Measurements from ENCODE around the gene CCT7.

CCT7 gene

GRCh38 chr2:73244580-73244979 lies 10.5 kb downstream of the CCT7 start:
- TF ChIP-seq FOXP2 (optimal IDR thresholded peaks at IDR 0.05; ENCODE audit: borderline replicate concordance, extremely low read depth, extremely low read length, insufficient read depth) (no peak), TAF1 (IDR thresholded peaks at IDR 0.05; ENCODE audit: borderline replicate concordance, insufficient read depth, low read length) (no peak), POLR2AphosphoS5 (IDR thresholded peaks at IDR 0.05; ENCODE audit: low read depth, low read length) (no peak), SIN3A (IDR thresholded peaks at IDR 0.05; ENCODE audit: borderline replicate concordance, insufficient read depth, low read length) (no peak)
- TF ChIP-seq, protein P1, sequence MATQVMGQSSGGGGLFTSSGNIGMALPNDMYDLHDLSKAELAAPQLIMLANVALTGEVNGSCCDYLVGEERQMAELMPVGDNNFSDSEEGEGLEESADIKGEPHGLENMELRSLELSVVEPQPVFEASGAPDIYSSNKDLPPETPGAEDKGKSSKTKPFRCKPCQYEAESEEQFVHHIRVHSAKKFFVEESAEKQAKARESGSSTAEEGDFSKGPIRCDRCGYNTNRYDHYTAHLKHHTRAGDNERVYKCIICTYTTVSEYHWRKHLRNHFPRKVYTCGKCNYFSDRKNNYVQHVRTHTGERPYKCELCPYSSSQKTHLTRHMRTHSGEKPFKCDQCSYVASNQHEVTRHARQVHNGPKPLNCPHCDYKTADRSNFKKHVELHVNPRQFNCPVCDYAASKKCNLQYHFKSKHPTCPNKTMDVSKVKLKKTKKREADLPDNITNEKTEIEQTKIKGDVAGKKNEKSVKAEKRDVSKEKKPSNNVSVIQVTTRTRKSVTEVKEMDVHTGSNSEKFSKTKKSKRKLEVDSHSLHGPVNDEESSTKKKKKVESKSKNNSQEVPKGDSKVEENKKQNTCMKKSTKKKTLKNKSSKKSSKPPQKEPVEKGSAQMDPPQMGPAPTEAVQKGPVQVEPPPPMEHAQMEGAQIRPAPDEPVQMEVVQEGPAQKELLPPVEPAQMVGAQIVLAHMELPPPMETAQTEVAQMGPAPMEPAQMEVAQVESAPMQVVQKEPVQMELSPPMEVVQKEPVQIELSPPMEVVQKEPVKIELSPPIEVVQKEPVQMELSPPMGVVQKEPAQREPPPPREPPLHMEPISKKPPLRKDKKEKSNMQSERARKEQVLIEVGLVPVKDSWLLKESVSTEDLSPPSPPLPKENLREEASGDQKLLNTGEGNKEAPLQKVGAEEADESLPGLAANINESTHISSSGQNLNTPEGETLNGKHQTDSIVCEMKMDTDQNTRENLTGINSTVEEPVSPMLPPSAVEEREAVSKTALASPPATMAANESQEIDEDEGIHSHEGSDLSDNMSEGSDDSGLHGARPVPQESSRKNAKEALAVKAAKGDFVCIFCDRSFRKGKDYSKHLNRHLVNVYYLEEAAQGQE (IDR thresholded peaks at IDR 0.05; ENCODE audit: insufficient read depth in 1 of 2, low read depth in 2 of 2, low read length in 2 of 2) = no peak

DNA sequence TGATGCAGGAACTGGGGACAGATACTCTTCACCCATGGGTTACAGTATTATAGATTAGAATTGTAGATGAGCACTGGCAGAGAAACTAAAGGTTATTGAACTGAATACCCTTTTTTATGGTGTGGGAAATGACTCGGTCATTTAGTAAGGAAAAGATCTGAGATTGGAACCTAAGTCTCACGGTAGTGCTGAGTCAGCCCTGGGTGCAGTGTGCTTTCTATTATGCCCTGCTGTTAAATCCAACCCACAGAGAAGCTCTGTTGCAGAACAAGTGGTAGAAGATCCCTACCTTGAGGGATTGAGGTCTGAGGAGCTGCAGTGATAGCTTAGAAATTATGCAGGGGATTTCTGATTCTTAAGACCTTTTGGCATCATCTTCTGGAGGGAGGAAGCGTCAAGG lies 12.7 kb downstream of the CCT7 start:
- TF ChIP-seq TAF1 (IDR thresholded peaks at IDR 0.05; ENCODE audit: borderline replicate concordance, insufficient read depth, low read length) (no peak), SIN3A (IDR thresholded peaks at IDR 0.05; ENCODE audit: borderline replicate concordance, insufficient read depth, low read length) (no peak), FOXP2 (optimal IDR thresholded peaks at IDR 0.05; ENCODE audit: borderline replicate concordance, extremely low read depth, extremely low read length, insufficient read depth) (no peak), POLR2AphosphoS5 (IDR thresholded peaks at IDR 0.05; ENCODE audit: low read depth, low read length) (no peak)
- TF ChIP-seq, protein P1 (IDR thresholded peaks at IDR 0.05; ENCODE audit: insufficient read depth in 1 of 2, low read depth in 2 of 2, low read length in 2 of 2) = no peak

DNA sequence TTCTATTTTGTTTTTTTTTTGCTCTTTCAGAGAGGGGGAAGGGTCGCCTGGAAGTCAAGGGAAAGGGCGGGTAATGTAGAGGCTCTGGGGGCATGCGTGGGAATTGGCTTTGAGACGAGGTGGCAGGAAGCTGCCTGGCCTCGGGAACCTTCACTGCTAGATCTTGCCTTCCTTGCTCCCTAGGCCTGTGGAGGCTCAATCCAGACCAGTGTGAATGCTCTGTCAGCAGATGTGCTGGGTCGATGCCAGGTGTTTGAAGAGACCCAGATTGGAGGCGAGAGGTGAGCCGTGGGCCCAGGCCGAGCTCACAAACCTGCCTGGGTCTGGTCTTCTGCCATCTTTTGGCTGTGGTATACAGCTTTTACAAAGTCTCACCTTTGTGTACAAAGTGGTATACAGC lies 15.5 kb downstream of the CCT7 start:
- TF ChIP-seq, protein P1 (IDR thresholded peaks at IDR 0.05; ENCODE audit: insufficient read depth in 1 of 2, low read depth in 2 of 2, low read length in 2 of 2) = no peak
- TF ChIP-seq TAF1 (IDR thresholded peaks at IDR 0.05; ENCODE audit: borderline replicate concordance, insufficient read depth, low read length) (no peak), POLR2AphosphoS5 (IDR thresholded peaks at IDR 0.05; ENCODE audit: low read depth, low read length) (no peak), FOXP2 (optimal IDR thresholded peaks at IDR 0.05; ENCODE audit: borderline replicate concordance, extremely low read depth, extremely low read length, insufficient read depth) (no peak), SIN3A (IDR thresholded peaks at IDR 0.05; ENCODE audit: borderline replicate concordance, insufficient read depth, low read length) (no peak)

DNA sequence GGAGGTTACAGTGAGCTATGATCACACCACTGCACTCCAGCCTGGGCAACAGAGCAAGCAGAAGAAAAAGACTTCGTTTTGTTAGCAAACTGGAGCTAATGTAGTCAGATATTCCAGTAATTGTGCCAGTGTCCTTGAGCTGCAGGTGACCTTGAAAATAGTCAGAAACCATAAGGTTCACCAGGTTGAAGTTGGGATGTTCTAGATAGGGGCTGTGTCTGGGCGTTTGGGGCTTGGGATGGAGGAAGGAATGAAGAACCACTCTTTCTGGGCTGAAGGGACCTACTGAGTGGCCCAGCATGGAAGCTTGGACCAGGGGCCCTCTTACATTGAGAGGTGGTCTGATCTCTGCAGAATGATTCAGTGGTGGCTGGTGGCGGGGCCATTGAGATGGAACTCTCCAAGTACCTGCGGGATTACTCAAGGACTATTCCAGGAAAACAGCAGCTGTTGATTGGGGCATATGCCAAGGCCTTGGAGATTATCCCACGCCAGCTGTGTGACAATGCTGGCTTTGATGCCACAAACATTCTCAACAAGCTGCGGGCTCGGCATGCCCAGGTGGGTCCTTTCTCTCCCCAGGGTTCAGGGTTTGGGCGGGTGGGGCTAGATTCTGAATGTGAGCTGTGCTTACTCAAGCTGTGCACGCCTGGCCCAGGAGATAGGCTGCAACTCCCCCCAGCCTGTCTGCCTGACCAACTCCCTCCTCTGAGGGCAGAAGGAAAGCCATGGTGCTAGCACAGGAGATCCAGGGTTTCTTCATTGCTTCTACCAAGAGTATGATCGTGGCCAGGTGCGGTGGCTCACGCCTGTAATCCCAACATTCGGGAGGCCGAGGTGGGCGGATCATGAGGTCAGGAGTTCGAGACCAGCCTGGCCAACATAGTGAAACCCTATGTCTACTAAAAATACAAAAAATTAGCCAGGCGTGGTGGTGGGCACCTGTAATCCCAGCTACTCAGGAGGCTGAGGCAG lies 17.1 kb downstream of the CCT7 start:
- TF ChIP-seq POLR2AphosphoS5 (IDR thresholded peaks at IDR 0.05; ENCODE audit: low read depth, low read length) (no peak), TAF1 (IDR thresholded peaks at IDR 0.05; ENCODE audit: borderline replicate concordance, insufficient read depth, low read length) (no peak), FOXP2 (optimal IDR thresholded peaks at IDR 0.05; ENCODE audit: borderline replicate concordance, extremely low read depth, extremely low read length, insufficient read depth) (no peak), SIN3A (IDR thresholded peaks at IDR 0.05; ENCODE audit: borderline replicate concordance, insufficient read depth, low read length) (no peak)
- TF ChIP-seq, protein P1 (IDR thresholded peaks at IDR 0.05; ENCODE audit: insufficient read depth in 1 of 2, low read depth in 2 of 2, low read length in 2 of 2) = no peak
